A549 (cell line): Measurements from ENCODE around the gene ZNF140.

ENCODE experiments used
- CTCF ChIP-seq: fragments of >200 bp; sonication (Bioruptor Twin); formaldehyde crosslinking; IDR thresholded peaks from 3 replicates; pipeline ENCODE4 v1.5.1; 2016
- EP300 ChIP-seq, 2 experiments: fragments of >200 bp; sonication (Bioruptor Twin); formaldehyde crosslinking; IDR thresholded peaks; 2 replicates in 1 of 2; 3 replicates in 1 of 2; pipeline ENCODE4 v1.6.1; 2016 to 2017
- HOXA7 ChIP-seq: fragments of 250-450 bp; sonication (Bioruptor Pico); IDR thresholded peaks from 2 replicates; pipeline ENCODE4 v1.5.0; 2020; ENCODE audit warnings: mild to moderate bottlenecking, moderate library complexity
- MAX ChIP-seq: IDR thresholded peaks from 2 replicates; pipeline ENCODE4 v1.6.1; 2012
- MAZ ChIP-seq: fragments of 150-350 bp; IDR thresholded peaks from 2 replicates; pipeline ENCODE4 v1.6.1; 2014; ENCODE audit warnings: antibody characterized with exemption, low read depth, low read length, borderline replicate concordance
- MYC ChIP-seq: IDR thresholded peaks from 2 replicates; pipeline ENCODE4 v1.6.1; 2012; ENCODE audit warnings: mild to moderate bottlenecking, inconsistent platforms, low read length, improper control_type of control experiment, borderline replicate concordance
- NR3C1 ChIP-seq: fragments of >200 bp; sonication (Bioruptor Twin); formaldehyde crosslinking; IDR thresholded peaks from 3 replicates; pipeline ENCODE4 v1.6.1; 2017
- PHF8 ChIP-seq: fragments of 200-600 bp; sonication (generic); IDR thresholded peaks from 2 replicates; pipeline ENCODE4 v1.6.1; 2016; ENCODE audit warnings: low read depth, mild to moderate bottlenecking, antibody characterized with exemption, moderate library complexity, borderline replicate concordance
- ZFP36 ChIP-seq: fragments of 450-650 bp; IDR thresholded peaks from 2 replicates; pipeline ENCODE4 v1.6.1; 2014; ENCODE audit warnings: borderline replicate concordance; ENCODE audit not compliant: partially characterized antibody

GRCh38 chr12:133108150-133108549, 27.4 kb downstream of the ZNF140 start:
- TF ChIP-seq CTCF (no peak), ZFP36 (no peak), NR3C1 (no peak), PHF8 (no peak), MAX (no peak), EP300 (IDR thresholded peaks at IDR 0.05) (no peak), MAZ (no peak), MYC (no peak), HOXA7 (no peak)
